ENCODE results near the gene E2F3.

E2F3 gene

DNA sequence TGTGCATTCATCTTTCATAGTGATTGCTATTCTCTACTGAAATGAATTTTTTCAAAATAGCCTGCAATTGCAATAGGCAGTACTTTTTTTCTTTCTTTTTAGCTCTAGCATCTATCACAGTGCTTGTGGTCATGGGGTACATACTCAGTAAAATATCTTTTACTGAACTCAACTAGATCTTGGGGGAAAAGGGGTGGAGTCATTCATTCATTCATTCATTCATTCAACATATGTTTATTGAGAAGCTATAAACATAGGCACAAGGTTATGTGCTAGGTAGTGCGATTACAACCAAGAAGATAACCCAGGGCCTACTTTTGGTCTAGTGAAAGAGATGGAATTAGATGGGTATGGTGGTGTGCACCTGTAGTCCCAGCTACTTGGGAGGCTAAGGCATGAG, 131.2 kb downstream of the E2F3 start:
- TF ChIP-seq, protein P1, sequence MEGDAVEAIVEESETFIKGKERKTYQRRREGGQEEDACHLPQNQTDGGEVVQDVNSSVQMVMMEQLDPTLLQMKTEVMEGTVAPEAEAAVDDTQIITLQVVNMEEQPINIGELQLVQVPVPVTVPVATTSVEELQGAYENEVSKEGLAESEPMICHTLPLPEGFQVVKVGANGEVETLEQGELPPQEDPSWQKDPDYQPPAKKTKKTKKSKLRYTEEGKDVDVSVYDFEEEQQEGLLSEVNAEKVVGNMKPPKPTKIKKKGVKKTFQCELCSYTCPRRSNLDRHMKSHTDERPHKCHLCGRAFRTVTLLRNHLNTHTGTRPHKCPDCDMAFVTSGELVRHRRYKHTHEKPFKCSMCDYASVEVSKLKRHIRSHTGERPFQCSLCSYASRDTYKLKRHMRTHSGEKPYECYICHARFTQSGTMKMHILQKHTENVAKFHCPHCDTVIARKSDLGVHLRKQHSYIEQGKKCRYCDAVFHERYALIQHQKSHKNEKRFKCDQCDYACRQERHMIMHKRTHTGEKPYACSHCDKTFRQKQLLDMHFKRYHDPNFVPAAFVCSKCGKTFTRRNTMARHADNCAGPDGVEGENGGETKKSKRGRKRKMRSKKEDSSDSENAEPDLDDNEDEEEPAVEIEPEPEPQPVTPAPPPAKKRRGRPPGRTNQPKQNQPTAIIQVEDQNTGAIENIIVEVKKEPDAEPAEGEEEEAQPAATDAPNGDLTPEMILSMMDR (IDR thresholded peaks at IDR 0.05; ENCODE audit: low read depth, low read length): no peak
- no peak overlapping the region for H3K4me3 ChIP-seq (ENCODE audit: low read depth, low read length)

DNA sequence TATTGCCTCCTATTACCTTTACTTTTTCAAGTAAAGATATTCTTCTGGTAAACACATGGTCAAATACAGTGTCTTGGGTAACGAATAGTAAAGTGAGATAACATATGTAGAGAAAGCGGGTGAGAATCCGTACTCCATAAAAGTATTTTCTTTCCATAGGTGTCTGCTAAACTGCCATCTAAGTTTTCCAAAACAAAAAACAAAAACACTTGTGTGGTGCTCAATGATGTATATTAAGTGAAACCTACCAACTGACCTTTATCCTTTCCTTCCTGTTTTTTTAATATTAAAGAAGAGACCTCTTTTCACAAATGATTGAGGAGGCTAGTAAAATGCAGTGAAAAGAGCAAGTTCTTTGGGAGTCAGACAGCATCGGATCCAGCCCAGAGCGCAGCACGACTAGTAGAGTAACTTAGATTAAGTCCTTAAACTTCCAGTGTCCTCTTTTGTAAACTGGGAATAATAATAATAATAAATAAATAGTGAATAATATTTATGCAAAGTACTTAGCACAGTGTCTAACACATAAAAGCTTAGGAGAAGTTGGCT, 132.1 kb downstream of the E2F3 start:
- TF ChIP-seq, protein P1 (IDR thresholded peaks at IDR 0.05; ENCODE audit: low read depth, low read length): no peak
- H3K4me3 ChIP-seq (ENCODE audit: low read depth, low read length): peak overlapping the region; percentile 97

DNA sequence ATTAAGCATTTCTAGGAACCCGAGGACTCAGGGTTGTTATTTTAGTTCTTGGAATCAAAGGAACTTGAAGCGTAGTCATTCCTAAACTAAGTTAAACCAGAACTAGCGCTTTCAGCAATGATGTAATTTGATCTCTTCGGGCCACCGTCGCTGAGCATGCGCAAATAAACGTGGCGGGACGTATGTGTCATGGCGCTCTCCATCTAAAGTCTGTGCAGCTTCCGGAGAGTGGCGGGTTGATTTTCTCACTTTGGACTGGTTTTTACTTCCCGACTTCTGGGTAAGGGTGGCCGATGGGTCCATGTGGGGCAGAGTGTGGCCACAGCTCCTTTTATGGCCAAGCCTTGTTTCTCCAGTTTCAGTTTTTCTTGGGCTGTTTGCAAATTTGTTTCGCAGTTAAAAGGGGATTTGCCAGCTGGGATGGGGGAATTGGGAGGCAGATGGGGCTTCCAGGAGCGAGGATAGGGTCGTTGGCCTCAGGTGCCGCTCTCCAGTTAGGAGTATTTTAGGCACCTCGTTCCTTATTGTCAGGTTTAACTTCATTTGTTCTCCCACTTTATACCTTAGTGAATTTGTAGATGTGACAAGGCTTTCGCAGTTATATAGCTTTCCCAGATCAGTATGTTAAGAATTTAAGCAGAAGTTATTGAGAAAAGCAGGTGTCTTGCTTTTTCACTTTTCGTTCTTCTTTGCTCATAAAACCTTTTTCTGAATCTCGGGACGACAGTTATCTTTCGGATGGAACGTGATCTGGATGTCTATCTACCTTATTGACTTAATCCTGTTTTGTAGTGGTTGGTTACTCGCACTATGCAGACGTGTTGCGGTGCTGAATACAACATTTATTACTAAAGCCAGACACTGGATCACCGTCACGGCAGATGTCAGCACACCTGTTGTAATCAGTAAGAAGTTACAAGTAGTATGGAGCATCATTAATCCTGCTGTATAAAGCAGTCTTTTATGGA, 132.9 kb downstream of the E2F3 start, which contains the start of gene CDKAL1:
Gene CDKAL1, plus strand, starts transcription at position 163 of the 968 bp plus-strand sequence. CDS start 11,894 bp downstream, outside the sequence.
- TF ChIP-seq, protein P1 (IDR thresholded peaks at IDR 0.05; ENCODE audit: low read depth, low read length): no peak
- peak within 1 kb of the TSS; percentile 97 for H3K4me3 ChIP-seq (ENCODE audit: low read depth, low read length)

DNA sequence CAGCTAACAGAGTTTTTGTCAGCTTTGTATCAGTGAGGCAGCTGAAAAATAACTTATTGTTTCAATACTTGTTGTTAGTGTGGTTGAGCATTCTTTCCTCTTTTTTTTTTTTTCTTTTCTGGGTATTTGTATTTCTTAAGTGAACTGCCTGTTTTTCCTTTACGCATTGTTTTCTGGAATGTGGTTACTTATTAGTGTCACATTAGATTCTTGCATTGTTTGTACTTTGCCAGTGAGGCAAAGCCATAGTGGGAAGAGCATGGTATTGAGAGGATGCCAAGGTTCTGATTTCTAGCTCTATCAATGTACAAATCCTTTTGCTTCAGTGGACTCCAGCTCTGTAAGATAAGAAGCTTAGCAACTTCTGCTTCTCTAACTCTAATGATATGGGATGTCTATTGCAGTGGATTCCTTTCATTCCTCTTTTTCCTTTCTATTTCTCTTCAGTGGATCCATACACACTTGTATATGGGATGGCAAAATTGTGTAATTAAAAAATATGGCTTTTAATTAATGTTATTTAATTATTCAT, 136.5 kb downstream of the E2F3 start:
- TF ChIP-seq, protein P1 (IDR thresholded peaks at IDR 0.05; ENCODE audit: low read depth, low read length): no peak
- no peak overlapping the region for H3K4me3 ChIP-seq (ENCODE audit: low read depth, low read length)

DNA sequence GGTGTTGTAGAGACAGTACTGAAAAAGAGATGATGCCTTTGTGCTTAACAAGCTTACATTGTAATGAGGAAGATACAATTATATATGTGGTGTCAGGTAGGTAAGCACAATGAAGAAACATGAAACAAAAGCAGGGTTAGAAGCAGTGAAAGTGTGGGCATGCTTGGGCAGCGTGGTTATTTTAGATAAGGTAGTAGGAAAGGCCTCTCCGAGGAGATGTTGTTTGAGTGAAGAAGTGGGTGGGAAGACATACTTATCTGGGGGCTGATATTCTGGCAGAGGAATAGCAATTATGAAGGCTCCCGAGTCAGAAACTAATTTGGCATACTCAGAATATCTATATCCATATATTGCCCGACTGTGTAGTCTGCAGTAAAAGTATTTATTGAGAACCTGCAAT, 137.2 kb downstream of the E2F3 start:
- H3K4me3 ChIP-seq (ENCODE audit: low read depth, low read length): no peak overlapping the region

DNA sequence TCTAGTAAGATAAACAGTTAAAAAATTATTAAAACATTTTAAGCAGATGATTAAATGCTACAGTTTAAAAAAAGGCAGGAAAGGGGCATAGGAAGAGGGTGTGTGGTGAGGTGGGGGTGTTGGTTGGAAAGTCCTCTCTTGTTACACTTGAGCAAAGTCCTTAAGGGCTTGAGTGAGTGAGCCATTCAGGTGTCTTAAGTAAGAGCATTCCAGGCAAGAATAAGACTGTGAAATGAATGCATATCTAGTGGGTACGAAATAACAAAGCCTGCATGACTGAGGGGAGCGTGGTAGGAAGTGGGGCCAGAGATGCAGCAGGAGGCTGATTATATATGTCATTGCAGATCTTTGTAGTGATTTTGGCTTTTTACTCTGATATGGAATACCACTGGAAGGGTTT, 137.7 kb downstream of the E2F3 start:
- TF ChIP-seq, protein P1 (IDR thresholded peaks at IDR 0.05; ENCODE audit: low read depth, low read length): no peak
- no peak overlapping the region for H3K4me3 ChIP-seq (ENCODE audit: low read depth, low read length)

More for the DNA sequence above, 137.2 kb downstream of the E2F3 start:
- TF ChIP-seq, protein P1 (IDR thresholded peaks at IDR 0.05; ENCODE audit: low read depth, low read length): no peak

DNA sequence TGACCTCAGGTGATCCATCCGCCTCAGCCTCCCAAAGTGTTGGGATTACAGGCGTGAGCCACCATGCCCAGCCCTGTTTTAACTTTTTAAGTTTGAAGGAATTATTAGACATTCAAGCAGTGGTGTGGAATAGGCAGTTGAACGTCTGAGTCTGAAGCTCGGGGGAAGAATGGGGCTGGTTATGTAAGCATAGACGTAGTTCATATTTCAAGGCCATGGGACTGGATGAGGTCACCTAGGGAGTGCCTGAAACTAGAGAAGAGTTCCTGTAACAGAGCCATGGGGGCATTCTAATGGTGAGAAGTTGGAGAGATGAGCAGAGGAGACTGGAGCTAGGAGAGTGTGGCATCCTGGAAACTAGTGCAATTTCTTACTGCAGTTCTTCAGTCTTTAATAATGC, 139.0 kb downstream of the E2F3 start:
- TF ChIP-seq, protein P1 (IDR thresholded peaks at IDR 0.05; ENCODE audit: low read depth, low read length): no peak
- no peak overlapping the region for H3K4me3 ChIP-seq (ENCODE audit: low read depth, low read length)

Measured in WI38 (cell line).